Jurkat, Clone E6-1 (cell line): ENCODE data around the gene ZNF281. TPM values are rescaled to one million over a fixed set of nuclear protein-coding genes. Genes with fewer than 3 reads are reported as not detected.
"Not testable (repeated sequence)": the region's sequence is repeated elsewhere in the genome, so short reads cannot be mapped to it uniquely, and the experiment has no call there.

Experiments
- DNase-seq: peaks from one replicate; pipeline ENCODE4 v3.0.0-alpha.2; 2011; ENCODE audit warnings: low read depth, low spot score
- H3K4me3 ChIP-seq: 2 replicates; pipeline ENCODE4 v1.5.1; 2011; ENCODE audit warnings: mild to moderate bottlenecking, low read length, control low read depth, moderate library complexity
- polyA plus RNA-seq: library from polyadenylated mRNA; unstranded; fragments of >200 nt; gene quantifications from one replicate; pipeline ENCODE4 v1.2.1, GENCODE V29; 2012; ENCODE audit warnings: missing spikeins; ENCODE audit not compliant: insufficient read length, insufficient read depth

ZNF281 gene
- polyA plus RNA-seq = 16.7 TPM

- DNase-seq = peak; percentile 97
- H3K4me3 ChIP-seq = peak within 1 kb of the TSS; percentile 74
Observed at GRCh38 chr1:200409761-200410565, at the start of gene ZNF281. TSS of gene ZNF281 (minus strand) at chr1:200410036. CDS start at chr1:200409705, 331 bp downstream.

GRCh38 chr1:200458780-200459179, 48.9 kb upstream of the ZNF281 start:
- DNase-seq = no peak

GRCh38 chr1:200457810-200458209, 48.0 kb upstream of the ZNF281 start:
- no peak for DNase-seq
- no peak overlapping the region for H3K4me3 ChIP-seq

More at GRCh38 chr1:200458780-200459179, 48.9 kb upstream of the ZNF281 start:
- no peak overlapping the region for H3K4me3 ChIP-seq

GRCh38 chr1:200454425-200454824, 44.6 kb upstream of the ZNF281 start:
- DNase-seq = no peak
- no peak overlapping the region for H3K4me3 ChIP-seq

GRCh38 chr1:200453553-200453905, 43.7 kb upstream of the ZNF281 start:
- DNase-seq = no peak
- no peak overlapping the region for H3K4me3 ChIP-seq

GRCh38 chr1:200452850-200453552, 43.2 kb upstream of the ZNF281 start:
- no peak for DNase-seq
- no peak overlapping the region for H3K4me3 ChIP-seq

- DNase-seq = no peak
- H3K4me3 ChIP-seq = no peak overlapping the region
Observed at GRCh38 chr1:200448034-200448762, 38.4 kb upstream of the ZNF281 start.

- DNase-seq = no peak
- H3K4me3 ChIP-seq = no peak overlapping the region
Observed at GRCh38 chr1:200445213-200445612, 35.4 kb upstream of the ZNF281 start.

- no peak for DNase-seq
- no peak overlapping the region for H3K4me3 ChIP-seq
Observed at GRCh38 chr1:200444478-200444877, 34.6 kb upstream of the ZNF281 start.

- no peak overlapping the region for H3K4me3 ChIP-seq
- no peak for DNase-seq
Observed at GRCh38 chr1:200443860-200444259, 34.0 kb upstream of the ZNF281 start.

- DNase-seq = no peak
- no peak overlapping the region for H3K4me3 ChIP-seq
Observed at GRCh38 chr1:200442537-200443156, 32.8 kb upstream of the ZNF281 start.

GRCh38 chr1:200442023-200442422, 32.2 kb upstream of the ZNF281 start:
- no peak overlapping the region for H3K4me3 ChIP-seq
- no peak for DNase-seq

GRCh38 chr1:200438911-200439310, 29.1 kb upstream of the ZNF281 start:
- DNase-seq = no peak
- no peak overlapping the region for H3K4me3 ChIP-seq

GRCh38 chr1:200438413-200438812, 28.6 kb upstream of the ZNF281 start:
- H3K4me3 ChIP-seq, DNase-seq: not testable (repeated sequence)

GRCh38 chr1:200437556-200438203, 27.8 kb upstream of the ZNF281 start:
- DNase-seq = no peak
- H3K4me3 ChIP-seq = no peak overlapping the region

- DNase-seq = no peak
- no peak overlapping the region for H3K4me3 ChIP-seq
Observed at GRCh38 chr1:200437088-200437487, 27.3 kb upstream of the ZNF281 start.

GRCh38 chr1:200436436-200436835, 26.6 kb upstream of the ZNF281 start:
- no peak for DNase-seq
- H3K4me3 ChIP-seq = no peak overlapping the region

- DNase-seq = no peak
Observed at GRCh38 chr1:200435200-200435780, 25.5 kb upstream of the ZNF281 start.

GRCh38 chr1:200433586-200433985, 23.8 kb upstream of the ZNF281 start:
- no peak overlapping the region for H3K4me3 ChIP-seq
- DNase-seq = no peak

More at GRCh38 chr1:200435200-200435780, 25.5 kb upstream of the ZNF281 start:
- H3K4me3 ChIP-seq = no peak overlapping the region
